Epithelial cell of proximal tubule (primary cell): ENCODE results near the gene HBQ1. TPM values are rescaled to one million over a fixed set of nuclear protein-coding genes. Genes with fewer than 3 reads are reported as not detected.
"Not testable (repeated sequence)": the region's sequence is repeated elsewhere in the genome, so short reads cannot be mapped to it uniquely, and the experiment has no call there.

ENCODE experiments used
- DNase-seq: peaks from one replicate; pipeline ENCODE4 v3.0.0-alpha.2; 2011; ENCODE audit warnings: low read depth
- H3K4me3 ChIP-seq: 2 replicates; pipeline ENCODE4 v1.5.1; 2011; ENCODE audit warnings: low read depth, mild to moderate bottlenecking, low read length
- CTCF ChIP-seq: conservative IDR thresholded peaks from 2 replicates; pipeline ENCODE4 v1.5.1; 2012; ENCODE audit warnings: low read depth, mild to moderate bottlenecking, low read length
- total RNA-seq: library from RNA; depleted of rRNA; stranded (reverse); fragments of >200 nt; gene quantifications from 2 replicates; pipeline ENCODE4 v1.2.3, GENCODE V29; 2015

The HBQ1 gene
- total RNA-seq, 1 donor from 2014 or later: 12.1 TPM

- H3K4me3 ChIP-seq: no peak overlapping the region
- DNase-seq: no peak
- TF ChIP-seq CTCF: no peak
These were observed 5.0 kb upstream of the HBQ1 start for GRCh38 chr16:175011-175949.

DNA sequence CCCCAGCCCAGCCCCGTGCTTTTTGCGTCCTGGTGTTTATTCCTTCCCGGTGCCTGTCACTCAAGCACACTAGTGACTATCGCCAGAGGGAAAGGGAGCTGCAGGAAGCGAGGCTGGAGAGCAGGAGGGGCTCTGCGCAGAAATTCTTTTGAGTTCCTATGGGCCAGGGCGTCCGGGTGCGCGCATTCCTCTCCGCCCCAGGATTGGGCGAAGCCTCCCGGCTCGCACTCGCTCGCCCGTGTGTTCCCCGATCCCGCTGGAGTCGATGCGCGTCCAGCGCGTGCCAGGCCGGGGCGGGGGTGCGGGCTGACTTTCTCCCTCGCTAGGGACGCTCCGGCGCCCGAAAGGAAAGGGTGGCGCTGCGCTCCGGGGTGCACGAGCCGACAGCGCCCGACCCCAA lies 4.3 kb upstream of the HBQ1 start:
- H3K4me3 ChIP-seq, DNase-seq: not testable (repeated sequence)

- not testable (repeated sequence) for DNase-seq, H3K4me3 ChIP-seq
These were observed 3.5 kb upstream of the HBQ1 start, which contains the start of gene HBA1 for GRCh38 chr16:176477-177382. Gene HBA1 (plus strand): TSS chr16:176680. CDS start chr16:176717, 37 bp downstream.

DNA sequence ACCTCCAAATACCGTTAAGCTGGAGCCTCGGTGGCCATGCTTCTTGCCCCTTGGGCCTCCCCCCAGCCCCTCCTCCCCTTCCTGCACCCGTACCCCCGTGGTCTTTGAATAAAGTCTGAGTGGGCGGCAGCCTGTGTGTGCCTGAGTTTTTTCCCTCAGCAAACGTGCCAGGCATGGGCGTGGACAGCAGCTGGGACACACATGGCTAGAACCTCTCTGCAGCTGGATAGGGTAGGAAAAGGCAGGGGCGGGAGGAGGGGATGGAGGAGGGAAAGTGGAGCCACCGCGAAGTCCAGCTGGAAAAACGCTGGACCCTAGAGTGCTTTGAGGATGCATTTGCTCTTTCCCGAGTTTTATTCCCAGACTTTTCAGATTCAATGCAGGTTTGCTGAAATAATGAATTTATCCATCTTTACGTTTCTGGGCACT lies 2.9 kb upstream of the HBQ1 start:
- no peak for TF ChIP-seq CTCF
- no peak for DNase-seq
- H3K4me3 ChIP-seq: no peak overlapping the region

GRCh38 chr16:177981-178667 lies 2.1 kb upstream of the HBQ1 start:
- no peak for DNase-seq
- TF ChIP-seq CTCF: no peak
- H3K4me3 ChIP-seq: no peak overlapping the region

DNA sequence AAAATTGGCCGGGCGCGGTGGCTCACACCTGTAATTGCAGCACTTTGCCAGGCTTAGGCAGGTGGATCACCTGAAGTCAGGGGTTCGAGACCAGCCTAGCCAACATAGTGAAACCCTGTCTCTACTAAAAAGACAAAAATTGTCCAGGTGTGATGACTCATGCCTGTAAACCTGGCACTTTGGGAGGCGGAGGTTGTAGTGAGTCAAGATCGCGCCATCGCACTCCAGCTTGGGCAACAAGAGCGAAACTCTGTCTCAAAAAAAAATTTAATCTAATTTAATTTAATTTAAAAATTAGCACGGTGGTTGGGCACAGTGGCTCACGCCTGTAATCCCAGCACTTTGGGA lies 1.6 kb upstream of the HBQ1 start:
- no peak overlapping the region for H3K4me3 ChIP-seq
- no peak for TF ChIP-seq CTCF
- DNase-seq: no peak

DNA sequence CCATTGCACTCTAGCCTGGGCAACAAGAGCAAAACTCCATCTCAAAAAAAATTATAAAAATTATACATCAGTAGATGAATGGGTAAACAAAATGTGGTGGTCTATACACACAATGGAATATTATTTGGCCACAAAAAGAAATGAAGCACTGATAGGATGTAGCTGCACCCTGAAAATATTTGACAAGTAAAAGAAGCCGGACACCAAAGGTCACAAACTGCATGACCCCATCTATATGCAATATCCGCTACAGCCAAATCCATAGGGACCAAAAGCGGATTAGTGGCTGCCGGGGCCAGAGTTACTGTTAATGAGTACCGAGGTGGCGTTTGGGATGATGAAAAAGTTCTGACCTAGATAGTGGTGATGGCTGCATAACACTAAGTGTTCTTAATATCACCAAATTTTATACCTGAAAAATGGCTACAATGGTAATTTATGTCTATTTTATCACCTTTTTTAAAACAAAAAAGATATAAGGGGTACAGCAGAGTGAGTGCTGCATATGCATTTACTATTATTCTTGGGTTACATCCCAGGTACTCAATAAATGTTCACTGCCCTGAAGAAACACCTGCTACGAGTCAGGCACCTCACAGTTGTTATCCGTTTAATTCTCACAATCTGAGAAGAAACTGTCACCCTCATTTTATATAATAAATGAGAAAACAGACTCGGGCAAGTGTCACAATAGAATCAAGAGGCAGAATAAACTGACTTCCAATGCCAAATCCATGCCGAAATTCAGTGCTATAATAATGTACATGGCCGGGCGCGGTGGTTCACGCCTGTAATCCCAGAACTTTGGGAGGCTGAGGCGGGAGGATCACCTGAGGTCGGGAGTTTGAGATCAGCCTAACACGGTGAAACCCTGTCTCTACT lies 807 bp upstream of the HBQ1 start:
- TF ChIP-seq CTCF: no peak
- no peak for DNase-seq
- H3K4me3 ChIP-seq: no peak overlapping the region
